Breast epithelium (tissue), 4 donors: ENCODE data around the gene C6orf15. TPM values are rescaled to one million over a fixed set of nuclear protein-coding genes. Genes with fewer than 3 reads are reported as not detected.
A peak's percentile ranks its signal among the peaks of the same experiment; 100 is the strongest.

ENCODE experiments used
- DNase-seq, 2 donors: peaks; one replicate each; pipeline ENCODE4 v3.0.0-alpha.2; 2019; ENCODE audit warnings: low spot score in 2 of 2
- H3K27ac ChIP-seq, 2 donors: fragments of 200-600 bp; sonication (generic) in 1 of 2; one replicate each; pipeline ENCODE4 v1.5.1; 2016 to 2019; ENCODE audit warnings: mild to moderate bottlenecking in 1 of 2
- H3K27me3 ChIP-seq, 2 donors: fragments of 200-600 bp; sonication (generic) in 1 of 2; one replicate each; pipeline versions ENCODE4 v1.5.1 to v1.6.0; 2017 to 2019; ENCODE audit warnings: control low read depth in 1 of 2, mild to moderate bottlenecking in 1 of 2
- H3K36me3 ChIP-seq: fragments of 200-600 bp; one replicate; pipeline ENCODE4 v1.5.1; 2019
- H3K4me1 ChIP-seq, 2 donors: fragments of 200-600 bp; sonication (generic); one replicate each; pipeline ENCODE4 v1.5.1; 2016 to 2019; ENCODE audit warnings: control low read depth in 1 of 2
- H3K4me3 ChIP-seq, 3 donors: fragments of 200-600 bp; sonication (generic); 1 replicate in 2 of 3; 2 replicates in 1 of 3; pipeline ENCODE4 v1.5.1; 2016 to 2019; ENCODE audit warnings: mild to moderate bottlenecking in 3 of 3, moderate library complexity in 2 of 3
- H3K9me3 ChIP-seq, 2 donors: fragments of 200-600 bp; sonication (generic) in 1 of 2; one replicate each; pipeline ENCODE4 v1.5.1; 2016 to 2019; ENCODE audit warnings: control low read depth in 1 of 2
- CTCF ChIP-seq, 3 donors: fragments of 450-650 bp; IDR thresholded peaks; one replicate each; pipeline ENCODE4 v1.5.1; 2016 to 2017; ENCODE audit warnings: antibody characterized with exemption in 3 of 3, mild to moderate bottlenecking in 3 of 3, moderate library complexity in 3 of 3
- POLR2A ChIP-seq: fragments of 450-650 bp; IDR thresholded peaks from one replicate; pipeline ENCODE4 v1.6.1; 2016; ENCODE audit warnings: antibody characterized with exemption, mild to moderate bottlenecking, moderate library complexity
- POLR2AphosphoS5 ChIP-seq, 3 donors: sonication (generic); formaldehyde crosslinking; IDR thresholded peaks; one replicate each; pipeline ENCODE4 v1.6.1; 2017; ENCODE audit warnings: antibody characterized with exemption in 3 of 3
- intact Hi-C: fragments of 100-400 bp; cut with DNase I; formaldehyde crosslinking; loops from one replicate; pipeline ENCODE4 v1.15.1; 2023; ENCODE audit warnings: low total_unique reads
- total RNA-seq, 3 donors: library from RNA; depleted of rRNA; stranded (reverse); fragments of >200 nt; gene quantifications; one replicate each; pipeline ENCODE4 v1.1.0, GENCODE V29; 2016

Gene C6orf15
- total RNA-seq, 3 donors from 2014 or later, result 0.59 TPM; not detected in 2

- DNase-seq, result no peak
- no peaks in the 10 kb centered on the region for H3K4me1 ChIP-seq
- no peaks in the 10 kb centered on the region for H3K9me3 ChIP-seq
- H3K27ac ChIP-seq, result no peak overlapping the region
- intact Hi-C loops, result no loop called here
- no peaks in the 10 kb centered on the region for H3K36me3 ChIP-seq
- H3K4me3 ChIP-seq, result no peak overlapping the region
- no peak for TF ChIP-seq POLR2A
- no peak for TF ChIP-seq POLR2AphosphoS5 (IDR thresholded peaks at IDR 0.05)
- TF ChIP-seq CTCF (IDR thresholded peaks at IDR 0.05), result no peak
- H3K27me3 ChIP-seq, result no peaks in the 10 kb centered on the region
These were observed 18.4 kb upstream of the C6orf15 start for GRCh38 chr6:31130751-31131150.

GRCh38 chr6:31129130-31129529 is 16.8 kb upstream of the C6orf15 start:
- no peaks in the 10 kb centered on the region for H3K4me1 ChIP-seq
- peak overlapping the region; percentile 22 to 23 for H3K27ac ChIP-seq
- no peak overlapping the region for H3K4me3 ChIP-seq
- H3K36me3 ChIP-seq, result no peaks in the 10 kb centered on the region
- no peaks in the 10 kb centered on the region for H3K27me3 ChIP-seq
- intact Hi-C loops, result loop anchor here (10.0 kb wide), 1 partner anchor 246 kb away; no protein-coding TSS in a partner anchor
- H3K9me3 ChIP-seq, result no peaks in the 10 kb centered on the region
- DNase-seq, result peak in 1 of 2 donors; percentile 53
- no peak for TF ChIP-seq POLR2A
- no peak for TF ChIP-seq POLR2AphosphoS5 (IDR thresholded peaks at IDR 0.05)
- TF ChIP-seq CTCF (IDR thresholded peaks at IDR 0.05), result no peak

- Histone ChIP-seq H3K4me3 (no peak overlapping the region), H3K9me3 (no peaks in the 10 kb centered on the region), H3K27me3 (no peaks in the 10 kb centered on the region), H3K27ac (no peak overlapping the region), H3K36me3 (no peaks in the 10 kb centered on the region), H3K4me1 (peaks cover 0 to 6% of the 10 kb centered on the region in 2 donors)
- intact Hi-C loops, result loop anchor here (10.0 kb wide), 1 partner anchor 247 kb away; no protein-coding TSS in a partner anchor
- no peak for TF ChIP-seq POLR2AphosphoS5 (IDR thresholded peaks at IDR 0.05)
- no peak for TF ChIP-seq POLR2A
- TF ChIP-seq CTCF (IDR thresholded peaks at IDR 0.05), result peak; percentile 64 to 76 (median 66)
- peak in 1 of 2 donors; percentile 70 for DNase-seq
These were observed 15.8 kb upstream of the C6orf15 start for GRCh38 chr6:31128093-31128676.

- Histone ChIP-seq H3K4me1 (peaks cover 0 to 8% of the 10 kb centered on the region in 2 donors), H3K36me3 (no peaks in the 10 kb centered on the region), H3K27me3 (no peaks in the 10 kb centered on the region), H3K27ac (peak overlapping the region; percentile 80 to 88), H3K4me3 (no peak overlapping the region), H3K9me3 (no peaks in the 10 kb centered on the region)
- DNase-seq, result no peak
- intact Hi-C loops, result loop anchor here (10.0 kb wide), 1 partner anchor 248 kb away; no protein-coding TSS in a partner anchor
- TF ChIP-seq POLR2A (no peak), CTCF (IDR thresholded peaks at IDR 0.05) (no peak), POLR2AphosphoS5 (IDR thresholded peaks at IDR 0.05) (no peak)
These were observed 14.2 kb upstream of the C6orf15 start for GRCh38 chr6:31126396-31127175.
